Measurements from ENCODE around the gene NDC1. TPM values are rescaled to one million over a fixed set of nuclear protein-coding genes. Genes with fewer than 3 reads are reported as not detected.
A peak's percentile ranks its signal among the peaks of the same experiment; 100 is the strongest.

NDC1 gene
- total RNA-seq, 2 donors from 2014 or later = 5.4 to 6.3 TPM

GRCh38 chr1:53811414-53811851 lies 26.7 kb downstream of the NDC1 start:
- no peak for DNase-seq
- H3K27ac Mint-ChIP-seq = no peak overlapping the region

GRCh38 chr1:53810497-53810896 lies 27.6 kb downstream of the NDC1 start:
- DNase-seq = no peak
- peaks cover 23% of the 10 kb centered on the region for H3K36me3 Mint-ChIP-seq (ENCODE audit: low read depth)
- H3K27ac Mint-ChIP-seq = no peak overlapping the region
- no peak overlapping the region for H3K4me3 Mint-ChIP-seq
- peaks cover 24% of the 10 kb centered on the region for H3K4me1 Mint-ChIP-seq
- no peak for ATAC-seq
- H3K27me3 Mint-ChIP-seq = no peaks in the 10 kb centered on the region
- no peaks in the 10 kb centered on the region for H3K9me3 ChIP-seq (ENCODE audit: control insufficient read depth, low read length, poor library complexity, severe bottlenecking)

More at GRCh38 chr1:53811414-53811851, 26.7 kb downstream of the NDC1 start:
- no peak for ATAC-seq
- no peaks in the 10 kb centered on the region for H3K9me3 ChIP-seq (ENCODE audit: control insufficient read depth, low read length, poor library complexity, severe bottlenecking)
- Mint-ChIP-seq H3K4me1 (peaks cover 25% of the 10 kb centered on the region), H3K27me3 (no peaks in the 10 kb centered on the region), H3K36me3 (ENCODE audit: low read depth) (peaks cover 23% of the 10 kb centered on the region), H3K4me3 (no peak overlapping the region)

GRCh38 chr1:53810007-53810406 lies 28.1 kb downstream of the NDC1 start:
- Mint-ChIP-seq H3K27ac (no peak overlapping the region), H3K27me3 (no peaks in the 10 kb centered on the region), H3K36me3 (ENCODE audit: low read depth) (peaks cover 23% of the 10 kb centered on the region), H3K4me1 (peaks cover 21% of the 10 kb centered on the region), H3K4me3 (no peak overlapping the region)
- ATAC-seq (no peak), DNase-seq (no peak)
- H3K9me3 ChIP-seq (ENCODE audit: control insufficient read depth, low read length, poor library complexity, severe bottlenecking) = no peaks in the 10 kb centered on the region

GRCh38 chr1:53807916-53808315 lies 30.2 kb downstream of the NDC1 start:
- no peaks in the 10 kb centered on the region for H3K27me3 Mint-ChIP-seq
- H3K27ac Mint-ChIP-seq = no peak overlapping the region
- peaks cover 13% of the 10 kb centered on the region for H3K36me3 Mint-ChIP-seq (ENCODE audit: low read depth)
- no peaks in the 10 kb centered on the region for H3K9me3 ChIP-seq (ENCODE audit: control insufficient read depth, low read length, poor library complexity, severe bottlenecking)
- no peak for ATAC-seq
- H3K4me3 Mint-ChIP-seq = no peak overlapping the region
- H3K4me1 Mint-ChIP-seq = peaks cover 13% of the 10 kb centered on the region
- no peak for DNase-seq

GRCh38 chr1:53804791-53805505 lies 33.1 kb downstream of the NDC1 start:
- Mint-ChIP-seq H3K36me3 (ENCODE audit: low read depth) (peaks cover 5% of the 10 kb centered on the region), H3K27ac (no peak overlapping the region), H3K4me1 (no peaks in the 10 kb centered on the region)

GRCh38 chr1:53804181-53804580 lies 33.9 kb downstream of the NDC1 start:
- no peak for DNase-seq
- Mint-ChIP-seq H3K27ac (no peak overlapping the region), H3K4me3 (no peak overlapping the region), H3K27me3 (no peaks in the 10 kb centered on the region), H3K4me1 (no peaks in the 10 kb centered on the region), H3K36me3 (ENCODE audit: low read depth) (peaks cover 7% of the 10 kb centered on the region)
- no peaks in the 10 kb centered on the region for H3K9me3 ChIP-seq (ENCODE audit: control insufficient read depth, low read length, poor library complexity, severe bottlenecking)
- ATAC-seq = no peak

More at GRCh38 chr1:53804791-53805505, 33.1 kb downstream of the NDC1 start:
- ATAC-seq (no peak), DNase-seq (no peak)
- H3K9me3 ChIP-seq (ENCODE audit: control insufficient read depth, low read length, poor library complexity, severe bottlenecking) = no peaks in the 10 kb centered on the region
- no peak overlapping the region for H3K4me3 Mint-ChIP-seq
- no peaks in the 10 kb centered on the region for H3K27me3 Mint-ChIP-seq

- peaks cover 17% of the 10 kb centered on the region for H3K36me3 Mint-ChIP-seq (ENCODE audit: low read depth)
- H3K27me3 Mint-ChIP-seq = no peaks in the 10 kb centered on the region
- no peak for ATAC-seq
- no peaks in the 10 kb centered on the region for H3K9me3 ChIP-seq (ENCODE audit: control insufficient read depth, low read length, poor library complexity, severe bottlenecking)
- no peak overlapping the region for H3K27ac Mint-ChIP-seq
- no peak overlapping the region for H3K4me3 Mint-ChIP-seq
- DNase-seq = no peak
- peaks cover 4% of the 10 kb centered on the region for H3K4me1 Mint-ChIP-seq
These were observed 37.5 kb downstream of the NDC1 start for GRCh38 chr1:53800621-53801020.

- Mint-ChIP-seq H3K27ac (no peak overlapping the region), H3K4me3 (no peak overlapping the region), H3K36me3 (ENCODE audit: low read depth) (peaks cover 24% of the 10 kb centered on the region), H3K4me1 (peaks cover 11% of the 10 kb centered on the region), H3K27me3 (no peaks in the 10 kb centered on the region)
- DNase-seq = no peak
- H3K9me3 ChIP-seq (ENCODE audit: control insufficient read depth, low read length, poor library complexity, severe bottlenecking) = no peaks in the 10 kb centered on the region
- ATAC-seq = no peak
These were observed 39.0 kb downstream of the NDC1 start for GRCh38 chr1:53799141-53799540.

- Mint-ChIP-seq H3K27ac (no peak overlapping the region), H3K4me3 (no peak overlapping the region), H3K36me3 (ENCODE audit: low read depth) (peaks cover 21% of the 10 kb centered on the region), H3K4me1 (peaks cover 14% of the 10 kb centered on the region), H3K27me3 (no peaks in the 10 kb centered on the region)
- no peaks in the 10 kb centered on the region for H3K9me3 ChIP-seq (ENCODE audit: control insufficient read depth, low read length, poor library complexity, severe bottlenecking)
- DNase-seq (no peak), ATAC-seq (no peak)
These were observed 45.3 kb downstream of the NDC1 start for GRCh38 chr1:53792806-53793205.

- H3K4me1 Mint-ChIP-seq = peaks cover 7% of the 10 kb centered on the region
- H3K36me3 Mint-ChIP-seq (ENCODE audit: low read depth) = peaks cover 7% of the 10 kb centered on the region
- no peak overlapping the region for H3K27ac Mint-ChIP-seq
- H3K9me3 ChIP-seq (ENCODE audit: control insufficient read depth, low read length, poor library complexity, severe bottlenecking) = no peaks in the 10 kb centered on the region
- H3K27me3 Mint-ChIP-seq = no peaks in the 10 kb centered on the region
- ATAC-seq = no peak
- H3K4me3 Mint-ChIP-seq = no peak overlapping the region
- no peak for DNase-seq
These were observed 50.4 kb downstream of the NDC1 start for GRCh38 chr1:53787655-53788054.

- no peak for ATAC-seq
- no peaks in the 10 kb centered on the region for H3K9me3 ChIP-seq (ENCODE audit: control insufficient read depth, low read length, poor library complexity, severe bottlenecking)
- Mint-ChIP-seq H3K36me3 (ENCODE audit: low read depth) (peaks cover 12% of the 10 kb centered on the region), H3K4me3 (no peak overlapping the region), H3K27ac (peak overlapping the region; percentile 64), H3K4me1 (peaks cover 12% of the 10 kb centered on the region), H3K27me3 (no peaks in the 10 kb centered on the region)
- no peak for DNase-seq
These were observed 55.0 kb downstream of the NDC1 start for GRCh38 chr1:53783056-53783455.

GRCh38 chr1:53781654-53782053 lies 56.4 kb downstream of the NDC1 start:
- Mint-ChIP-seq H3K27ac (no peak overlapping the region), H3K4me1 (peaks cover 12% of the 10 kb centered on the region), H3K27me3 (no peaks in the 10 kb centered on the region), H3K4me3 (no peak overlapping the region), H3K36me3 (ENCODE audit: low read depth) (peaks cover 12% of the 10 kb centered on the region)
- H3K9me3 ChIP-seq (ENCODE audit: control insufficient read depth, low read length, poor library complexity, severe bottlenecking) = no peaks in the 10 kb centered on the region
- ATAC-seq (no peak), DNase-seq (no peak)

GRCh38 chr1:53777272-53777671 lies 60.8 kb downstream of the NDC1 start:
- DNase-seq (no peak), ATAC-seq (no peak)
- Mint-ChIP-seq H3K4me3 (no peak overlapping the region), H3K4me1 (peaks cover 7% of the 10 kb centered on the region), H3K36me3 (ENCODE audit: low read depth) (peaks cover 9% of the 10 kb centered on the region), H3K27ac (no peak overlapping the region), H3K27me3 (no peaks in the 10 kb centered on the region)
- no peaks in the 10 kb centered on the region for H3K9me3 ChIP-seq (ENCODE audit: control insufficient read depth, low read length, poor library complexity, severe bottlenecking)

- peaks cover under 1% of the 10 kb centered on the region for H3K4me1 Mint-ChIP-seq
- peaks cover 4% of the 10 kb centered on the region for H3K36me3 Mint-ChIP-seq (ENCODE audit: low read depth)
- no peaks in the 10 kb centered on the region for H3K9me3 ChIP-seq (ENCODE audit: control insufficient read depth, low read length, poor library complexity, severe bottlenecking)
- no peak for ATAC-seq
- no peak for DNase-seq
- H3K27ac Mint-ChIP-seq = no peak overlapping the region
- H3K4me3 Mint-ChIP-seq = no peak overlapping the region
- no peaks in the 10 kb centered on the region for H3K27me3 Mint-ChIP-seq
These were observed 66.4 kb downstream of the NDC1 start for GRCh38 chr1:53771648-53772047.

Measured in T-helper 17 cell (primary cell).